HCT116 (cell line): ENCODE measurements around the gene STAM2. TPM values are rescaled to one million over a fixed set of nuclear protein-coding genes. Genes with fewer than 3 reads are reported as not detected.

Experiments
- ATAC-seq: fragments of 200-7000 bp; cut with Tn5 transposase; 2 replicates; pipeline ENCODE4 v1.9.1; 2020; ENCODE audit warnings: mild to moderate bottlenecking, moderate library complexity
- BruUV-seq: library from RNA; stranded (reverse); fragments of 400-500 nt; replicated peaks from 2 replicates; lab custom pipeline; 2021; lab: Mats Ljungman, UMichigan
- CTCF ChIA-PET: fragments of 300-600 bp; sonication (Branson Sonifier 250); formaldehyde crosslinking; loops from one replicate; lab custom pipeline; 2021; ENCODE audit warnings: antibody characterized with exemption; lab: Charles Lee
- POLR2A ChIA-PET: fragments of 300-600, 350-600 bp; sonication (Branson Sonifier 250); formaldehyde crosslinking; loops from one replicate; lab custom pipeline; 2021; ENCODE audit warnings: antibody characterized with exemption; lab: Charles Lee
- RAD21 ChIA-PET, 2 experiments: fragments of 300-600 bp; sonication (Branson Sonifier 250); formaldehyde crosslinking; loops; one replicate each; lab custom pipeline; 2023; ENCODE audit warnings: low total read pairs in 2 of 2; ENCODE audit not compliant: uncharacterized antibody in 2 of 2, unreplicated experiment in 2 of 2, low non-redundant PET in 1 of 2; lab: Charles Lee
- DNase-seq: peaks from one replicate; pipeline ENCODE4 v3.0.0-alpha.2; 2010; ENCODE audit warnings: low read depth, low spot score
- H2AFZ ChIP-seq: fragments of 200-600 bp; shearing (Covaris generic), sonication (generic); 2 replicates; pipeline ENCODE4 v1.6.1; 2017; ENCODE audit warnings: low read depth, mixed run types, mixed read lengths, antibody characterized with exemption, low read length; ENCODE audit not compliant: poor library complexity, severe bottlenecking
- H3K27ac ChIP-seq: 2 replicates; pipeline ENCODE4 v1.5.1; 2012; ENCODE audit warnings: low read depth, low read length
- H3K27me3 ChIP-seq: fragments of 200-600 bp; sonication (generic); 2 replicates; pipeline ENCODE4 v1.6.1; 2016; ENCODE audit warnings: mixed run types, low read length, mixed read lengths; ENCODE audit not compliant: insufficient read depth
- H3K36me3 ChIP-seq, 2 experiments: fragments of 200-500 bp in 1 of 2; fragments of 200-600 bp in 1 of 2; sonication (Bioruptor generic) in 1 of 2; sonication (generic) in 1 of 2; 2 replicates each; pipeline versions ENCODE4 v1.5.1 to v1.6.1; 2014 to 2016; ENCODE audit warnings: low read length in 2 of 2, inconsistent platforms in 1 of 2, mixed read lengths in 1 of 2, mixed run types in 1 of 2; ENCODE audit not compliant: insufficient read depth in 2 of 2, control insufficient read depth in 1 of 2
- H3K4me1 ChIP-seq, 2 experiments: fragments of 200-600 bp in 1 of 2; sonication (generic) in 1 of 2; 2 replicates each; pipeline versions ENCODE4 v1.5.1 to v1.6.1; 2012 to 2017; ENCODE audit warnings: low read length in 2 of 2, inconsistent platforms in 1 of 2, mild to moderate bottlenecking in 1 of 2, mixed read lengths in 1 of 2, mixed run types in 1 of 2, moderate library complexity in 1 of 2; ENCODE audit not compliant: insufficient read depth in 2 of 2, control insufficient read depth in 1 of 2
- H3K4me2 ChIP-seq: fragments of 200-600 bp; sonication (generic); 2 replicates; pipeline ENCODE4 v1.6.1; 2017; ENCODE audit warnings: mixed run types, low read length, mixed read lengths
- H3K4me3 ChIP-seq, 2 experiments: fragments of 200-600 bp in 1 of 2; sonication (generic) in 1 of 2; replicated peaks in 1 of 2; 2 replicates each; pipeline ENCODE4 v1.5.1; 2011 to 2016; ENCODE audit warnings: low read length in 2 of 2, control low read depth in 1 of 2, low read depth in 1 of 2, mild to moderate bottlenecking in 1 of 2, mixed read lengths in 1 of 2, mixed run types in 1 of 2
- H3K79me2 ChIP-seq: fragments of 200-600 bp; sonication (generic); 2 replicates; pipeline ENCODE4 v1.6.1; 2017; ENCODE audit warnings: mild to moderate bottlenecking, mixed run types, low read length, moderate library complexity, mixed read lengths; ENCODE audit not compliant: insufficient read depth
- H3K9ac ChIP-seq: fragments of 200-600 bp; sonication (generic); 2 replicates; pipeline ENCODE4 v1.6.1; 2016; ENCODE audit warnings: low read length, mixed read lengths
- H3K9me2 ChIP-seq: fragments of 200-600 bp; sonication (generic), shearing (Covaris generic); 2 replicates; pipeline ENCODE4 v1.6.1; 2017; ENCODE audit warnings: mixed run types, mild to moderate bottlenecking, moderate library complexity; ENCODE audit not compliant: insufficient read depth
- H3K9me3 ChIP-seq, 2 experiments: fragments of 200-500 bp in 1 of 2; fragments of 200-600 bp in 1 of 2; sonication (Bioruptor generic) in 1 of 2; sonication (generic) in 1 of 2; 2 replicates each; pipeline ENCODE4 v1.6.1; 2014 to 2017; ENCODE audit warnings: low read length in 2 of 2, mixed read lengths in 2 of 2, inconsistent platforms in 1 of 2, low read depth in 1 of 2, mild to moderate bottlenecking in 1 of 2, mixed run types in 1 of 2, moderate library complexity in 1 of 2; ENCODE audit not compliant: control insufficient read depth in 1 of 2, insufficient read depth in 1 of 2
- H4K20me1 ChIP-seq: fragments of 200-600 bp; sonication (generic), shearing (Covaris generic); 2 replicates; pipeline ENCODE4 v1.6.1; 2017; ENCODE audit warnings: mixed run types, mild to moderate bottlenecking, moderate library complexity; ENCODE audit not compliant: insufficient read depth
- ATF3 ChIP-seq: IDR thresholded peaks from 2 replicates; pipeline ENCODE4 v1.6.1; 2012
- CBX3 ChIP-seq: IDR thresholded peaks from 2 replicates; pipeline ENCODE4 v1.6.1; 2012; ENCODE audit warnings: low read depth
- CEBPB ChIP-seq: IDR thresholded peaks from 2 replicates; pipeline ENCODE4 v1.6.1; 2012; ENCODE audit warnings: low read depth
- CTCF ChIP-seq, 3 experiments: fragments of 200-600 bp in 1 of 3; sonication (generic) in 1 of 3; IDR thresholded peaks in 2 of 3; conservative IDR thresholded peaks in 1 of 3; 2 replicates each; pipeline ENCODE4 v1.5.1; 2012 to 2017; ENCODE audit warnings: low read depth in 2 of 3, low read length in 2 of 3, antibody characterized with exemption in 1 of 3, borderline replicate concordance in 1 of 3, control low read depth in 1 of 3, mild to moderate bottlenecking in 1 of 3, mixed read lengths in 1 of 3, mixed run types in 1 of 3, moderate library complexity in 1 of 3; ENCODE audit not compliant: insufficient read depth in 1 of 3
- ELF1 ChIP-seq: IDR thresholded peaks from 2 replicates; pipeline ENCODE4 v1.6.1; 2012; ENCODE audit warnings: low read depth, borderline replicate concordance
- EZH2 ChIP-seq: fragments of 200-600 bp; sonication (generic); IDR thresholded peaks from 2 replicates; pipeline ENCODE4 v1.6.1; 2017; ENCODE audit warnings: antibody characterized with exemption, mixed run types
- MAX ChIP-seq: IDR thresholded peaks from 2 replicates; pipeline ENCODE4 v1.6.1; 2012
- POLR2AphosphoS5 ChIP-seq: IDR thresholded peaks from 2 replicates; pipeline ENCODE4 v1.6.1; 2011; ENCODE audit warnings: mild to moderate bottlenecking, low read depth, low read length, moderate library complexity
- SRF ChIP-seq: IDR thresholded peaks from 2 replicates; pipeline ENCODE4 v1.6.1; 2012; ENCODE audit warnings: low read depth
- YY1 ChIP-seq: IDR thresholded peaks from 2 replicates; pipeline ENCODE4 v1.6.1; 2011; ENCODE audit warnings: low read length, low read depth, moderate library complexity, mild to moderate bottlenecking; ENCODE audit not compliant: insufficient replicate concordance; ENCODE audit errors: extremely low read depth
- ZFX ChIP-seq: fragments of 450-650 bp; IDR thresholded peaks from 2 replicates; pipeline ENCODE4 v1.6.1; 2017
- intact Hi-C: fragments of 100-400 bp; cut with micrococcal nuclease; formaldehyde crosslinking; loops from 2 replicates; pipeline ENCODE4 v1.10.0; 2022
- total RNA-seq: library from RNA; stranded (reverse); gene quantifications from one replicate; pipeline ENCODE4 v1.2.1, GENCODE V29; 2021; ENCODE audit not compliant: unreplicated experiment

The STAM2 gene
- total RNA-seq, 1 experiment from 2014 or later = 19.2 TPM

- H3K9ac ChIP-seq = peak overlapping the region; percentile 78
- ChIA-PET RAD21 (no interaction called here), CTCF (interaction anchor here (1.2 to 2.1 kb wide), 3 partner anchors 135 to 473 kb away, joined by 3 to 13 read pairs (median 3); no protein-coding TSS in a partner anchor), POLR2A (no interaction called here)
- H3K27ac ChIP-seq = peak overlapping the region; percentile 72
- ATAC-seq (peak; percentile 20), DNase-seq (no peak)
- H3K4me2 ChIP-seq = peak overlapping the region; percentile 83
- intact Hi-C loops = loop anchor here (2.0 kb wide), 2 partner anchors 138 to 542 kb away; partner anchors contain the start of gene PRPF40A
- H3K4me3 ChIP-seq = peak overlapping the region; percentile 91 to 93
- peaks cover 0 to 16% of the 10 kb centered on the region in 2 experiments; a peak in 3 of 4 replicates for H3K4me1 ChIP-seq
- H3K9me3 ChIP-seq = no peaks in the 10 kb centered on the region
- H2AFZ ChIP-seq = peak overlapping the region; percentile 89
- H3K27me3 ChIP-seq = no peaks in the 10 kb centered on the region
- no peaks in the 10 kb centered on the region for H4K20me1 ChIP-seq
- TF ChIP-seq MAX = 0 out of 2 replicates have a peak, but pooled peaks have one; percentile 23
- peak in 1 of 3 experiments; percentile 34; a peak in 1 of 6 replicates for TF ChIP-seq CTCF (IDR thresholded peaks at IDR 0.05 in 2 of 3, conservative IDR thresholded peaks at IDR 0.05 in 1 of 3; ENCODE audit: borderline replicate concordance in 1 of 3, insufficient read depth in 1 of 3, low read depth in 2 of 3, low read length in 2 of 3)
- TF ChIP-seq ZFX = no peak
- no peak for TF ChIP-seq ELF1
- no peaks in the 10 kb centered on the region for H3K36me3 ChIP-seq
- H3K79me2 ChIP-seq = peaks cover 33% of the 10 kb centered on the region
- no TSS peak for BruUV-seq
- no peaks in the 10 kb centered on the region for H3K9me2 ChIP-seq
Observed at GRCh38 chr2:152175012-152175367, 573 bp downstream of the STAM2 start.

- H3K4me2 ChIP-seq = peak overlapping the region; percentile 83
- H3K27ac ChIP-seq = peak overlapping the region; percentile 72; the same call in 1 of the 2 replicates
- H3K27me3 ChIP-seq = no peaks in the 10 kb centered on the region
- no peaks in the 10 kb centered on the region for H4K20me1 ChIP-seq
- TSS peak; percentile 55 for BruUV-seq
- peak overlapping the region; percentile 78 for H3K9ac ChIP-seq
- ATAC-seq = no peak
- CTCF ChIA-PET = interaction anchor here (1.2 to 2.1 kb wide), 3 partner anchors 134 to 474 kb away, joined by 3 to 13 read pairs (median 3); no protein-coding TSS in a partner anchor
- H2AFZ ChIP-seq = peak overlapping the region; percentile 89
- DNase-seq = no peak
- H3K36me3 ChIP-seq = no peaks in the 10 kb centered on the region
- RAD21 ChIA-PET = no interaction called here
- no peaks in the 10 kb centered on the region for H3K9me3 ChIP-seq
- POLR2A ChIA-PET = no interaction called here
- no peaks in the 10 kb centered on the region for H3K9me2 ChIP-seq
- peaks cover 34% of the 10 kb centered on the region for H3K79me2 ChIP-seq
- peak overlapping the region; percentile 91 to 93 for H3K4me3 ChIP-seq
- peaks cover 0 to 16% of the 10 kb centered on the region in 2 experiments; a peak in 3 of 4 replicates for H3K4me1 ChIP-seq
- intact Hi-C loops = loop anchor here (2.0 kb wide), 2 partner anchors 138 to 542 kb away; partner anchors contain the start of gene PRPF40A
- TF ChIP-seq SRF (no peak), ELF1 (no peak), MAX (no peak), ATF3 (no peak), CTCF (IDR thresholded peaks at IDR 0.05 in 2 of 3, conservative IDR thresholded peaks at IDR 0.05 in 1 of 3; ENCODE audit: borderline replicate concordance in 1 of 3, insufficient read depth in 1 of 3, low read depth in 2 of 3, low read length in 2 of 3) (no peak), EZH2 (no peak), ZFX (no peak), CEBPB (no peak), CBX3 (no peak), POLR2AphosphoS5 (no peak), YY1 (no peak)
Observed at GRCh38 chr2:152174574-152174973, 989 bp downstream of the STAM2 start.
